OCI-LY7 (cell line): ENCODE data around the gene SCART1.

Experiments
- EZH2phosphoT487 ChIP-seq: fragments of 200-600 bp; sonication (generic); IDR thresholded peaks from 2 replicates; pipeline ENCODE4 v1.6.1; 2018; ENCODE audit warnings: low read depth, borderline replicate concordance, mild to moderate bottlenecking, mixed run types, antibody characterized with exemption, low read length, moderate library complexity, mixed read lengths
- TF ChIP-seq, protein P1 (sequence below): fragments of 200-600 bp; sonication (generic); conservative IDR thresholded peaks from 2 replicates; pipeline ENCODE4 v1.5.1; 2014; ENCODE audit warnings: mild to moderate bottlenecking, antibody characterized with exemption, low read length, moderate library complexity, mixed read lengths

GRCh38 chr10:133458710-133459453, 5.1 kb downstream of the SCART1 start:
- TF ChIP-seq, protein P1, sequence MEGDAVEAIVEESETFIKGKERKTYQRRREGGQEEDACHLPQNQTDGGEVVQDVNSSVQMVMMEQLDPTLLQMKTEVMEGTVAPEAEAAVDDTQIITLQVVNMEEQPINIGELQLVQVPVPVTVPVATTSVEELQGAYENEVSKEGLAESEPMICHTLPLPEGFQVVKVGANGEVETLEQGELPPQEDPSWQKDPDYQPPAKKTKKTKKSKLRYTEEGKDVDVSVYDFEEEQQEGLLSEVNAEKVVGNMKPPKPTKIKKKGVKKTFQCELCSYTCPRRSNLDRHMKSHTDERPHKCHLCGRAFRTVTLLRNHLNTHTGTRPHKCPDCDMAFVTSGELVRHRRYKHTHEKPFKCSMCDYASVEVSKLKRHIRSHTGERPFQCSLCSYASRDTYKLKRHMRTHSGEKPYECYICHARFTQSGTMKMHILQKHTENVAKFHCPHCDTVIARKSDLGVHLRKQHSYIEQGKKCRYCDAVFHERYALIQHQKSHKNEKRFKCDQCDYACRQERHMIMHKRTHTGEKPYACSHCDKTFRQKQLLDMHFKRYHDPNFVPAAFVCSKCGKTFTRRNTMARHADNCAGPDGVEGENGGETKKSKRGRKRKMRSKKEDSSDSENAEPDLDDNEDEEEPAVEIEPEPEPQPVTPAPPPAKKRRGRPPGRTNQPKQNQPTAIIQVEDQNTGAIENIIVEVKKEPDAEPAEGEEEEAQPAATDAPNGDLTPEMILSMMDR: no peak
- TF ChIP-seq EZH2phosphoT487: no peak
